Keratinocyte (primary cell): Measurements from ENCODE around the gene DDX5. TPM values are rescaled to one million over a fixed set of nuclear protein-coding genes. Genes with fewer than 3 reads are reported as not detected.

ENCODE experiments used
- DNase-seq: peaks from one replicate; pipeline ENCODE4 v3.0.0-alpha.2; 2011; ENCODE audit warnings: low read depth, missing footprints, low spot score
- FAIRE-seq: peaks from 2 replicates; lab custom pipeline; 2011; peaks lifted over from hg19 to GRCh38; lab: Jason Lieb, UNC
- H2AFZ ChIP-seq: 2 replicates; pipeline ENCODE4 v1.6.0; 2012; ENCODE audit warnings: low read length, control low read depth, inconsistent platforms; ENCODE audit not compliant: control insufficient read depth
- H3K27ac ChIP-seq: 2 replicates; pipeline ENCODE4 v1.5.1; 2011; ENCODE audit warnings: low read length; ENCODE audit not compliant: control insufficient read depth, insufficient read depth
- H3K27me3 ChIP-seq: 3 replicates; pipeline ENCODE4 v1.6.0; 2011; ENCODE audit warnings: low read length; ENCODE audit not compliant: control insufficient read depth, insufficient read depth; ENCODE audit errors: extremely low read depth
- H3K36me3 ChIP-seq, 2 experiments: 2 replicates in 1 of 2; 3 replicates in 1 of 2; pipeline ENCODE4 v1.5.1; 2011; ENCODE audit warnings: low read length in 2 of 2, mild to moderate bottlenecking in 1 of 2; ENCODE audit not compliant: control insufficient read depth in 2 of 2, insufficient read depth in 2 of 2; ENCODE audit errors: extremely low read depth in 1 of 2
- H3K4me1 ChIP-seq: 3 replicates; pipeline ENCODE4 v1.5.1; 2011; ENCODE audit warnings: low read length; ENCODE audit not compliant: control insufficient read depth, insufficient read depth; ENCODE audit errors: extremely low read depth
- H3K4me2 ChIP-seq: 3 replicates; pipeline ENCODE4 v1.6.0; 2011; ENCODE audit warnings: low read depth, low read length; ENCODE audit not compliant: control insufficient read depth, insufficient read depth; ENCODE audit errors: extremely low read depth
- H3K4me3 ChIP-seq, 3 experiments: fragments of 200-600 bp in 1 of 3; sonication (generic) in 1 of 3; 2 replicates in 2 of 3; 3 replicates in 1 of 3; pipeline ENCODE4 v1.5.1; 2011 to 2016; ENCODE audit warnings: low read length in 3 of 3, mild to moderate bottlenecking in 3 of 3, control low read depth in 2 of 3, inconsistent platforms in 1 of 3, low read depth in 1 of 3, mixed read lengths in 1 of 3, mixed run types in 1 of 3, moderate library complexity in 1 of 3; ENCODE audit not compliant: control insufficient read depth in 2 of 3, insufficient read depth in 2 of 3; ENCODE audit errors: extremely low read depth in 1 of 3
- H3K79me2 ChIP-seq: 2 replicates; pipeline ENCODE4 v1.6.0; 2012; ENCODE audit warnings: low read length; ENCODE audit not compliant: control insufficient read depth, insufficient read depth
- H3K9ac ChIP-seq: 3 replicates; pipeline ENCODE4 v1.6.0; 2011; ENCODE audit warnings: low read length; ENCODE audit not compliant: control insufficient read depth, insufficient read depth; ENCODE audit errors: extremely low read depth
- H3K9me1 ChIP-seq: 3 replicates; pipeline ENCODE4 v1.6.0; 2011; ENCODE audit warnings: low read length; ENCODE audit not compliant: control insufficient read depth, insufficient read depth; ENCODE audit errors: extremely low read depth
- H3K9me3 ChIP-seq: 2 replicates; pipeline ENCODE4 v1.5.1; 2012; ENCODE audit warnings: low read depth, low read length; ENCODE audit not compliant: control insufficient read depth
- H4K20me1 ChIP-seq: 3 replicates; pipeline ENCODE4 v1.6.0; 2011; ENCODE audit warnings: low read length; ENCODE audit not compliant: control insufficient read depth, insufficient read depth; ENCODE audit errors: extremely low read depth
- CTCF ChIP-seq, 3 experiments: IDR thresholded peaks in 1 of 3; conservative IDR thresholded peaks in 1 of 3; optimal IDR thresholded peaks in 1 of 3; 2 replicates in 2 of 3; 3 replicates in 1 of 3; pipeline versions ENCODE3 to v1.5.1; 2011; ENCODE audit warnings: low read length in 3 of 3, mild to moderate bottlenecking in 3 of 3, moderate library complexity in 2 of 3, control low read depth in 1 of 3, inconsistent platforms in 1 of 3; ENCODE audit not compliant: insufficient read depth in 2 of 3; ENCODE audit errors: extremely low read depth in 1 of 3
- EZH2 ChIP-seq: IDR thresholded peaks from one replicate; pipeline ENCODE4 v1.6.1; 2012; ENCODE audit warnings: inconsistent platforms, mild to moderate bottlenecking, low read length, moderate library complexity
- dilution Hi-C: fragments of 300-500 bp; cut with MboI; formaldehyde crosslinking; loops from one replicate; pipeline ENCODE4 v1.7.0; 2020; ENCODE audit warnings: low sequenced_read_pairs; ENCODE audit not compliant: extremely low pct_ligation_motif_present
- polyA plus RNA-seq, 5 experiments: library from polyadenylated mRNA; depleted of rRNA in 3 of 5; stranded (reverse) in 3 of 5; stranded (forward) in 1 of 5; unstranded in 1 of 5; fragments of >200 nt; gene quantifications; 1 replicate in 1 of 5; 2 replicates in 3 of 5; 3 replicates in 1 of 5; pipeline versions ENCODE4 v1.2.1 to v1.2.3, GENCODE V29; 2011 to 2012; ENCODE audit warnings: missing spikeins in 2 of 5, low read depth in 1 of 5, low replicate concordance in 1 of 5

The DDX5 gene
- polyA plus RNA-seq, 1 donor (not counting 4 experiments of a cell fraction or from before 2014, with no cell fraction given), result 793 TPM

- Histone ChIP-seq H3K4me1 (peaks cover 78% of the 10 kb centered on the region), H3K4me2 (peak overlapping the region; percentile 2)
These were observed 5.0 kb downstream of the DDX5 start for GRCh38 chr17:64500862-64501765.

GRCh38 chr17:64500487-64500859 lies 5.6 kb downstream of the DDX5 start:
- no peaks in the 10 kb centered on the region for H3K9me3 ChIP-seq
- no peak overlapping the region for H3K4me3 ChIP-seq

More at GRCh38 chr17:64500862-64501765, 5.0 kb downstream of the DDX5 start:
- peaks cover 17 to 55% of the 10 kb centered on the region in 2 experiments for H3K36me3 ChIP-seq
- peaks cover 69% of the 10 kb centered on the region for H3K79me2 ChIP-seq
- no peaks in the 10 kb centered on the region for H3K27me3 ChIP-seq
- H4K20me1 ChIP-seq, result peaks cover 43% of the 10 kb centered on the region
- peak overlapping the region; percentile 29 for H3K27ac ChIP-seq
- TF ChIP-seq EZH2, result no peak
- H3K9me1 ChIP-seq, result no peaks in the 10 kb centered on the region
- H3K9ac ChIP-seq, result peak overlapping the region; percentile 40
- H2AFZ ChIP-seq, result no peak overlapping the region
- FAIRE-seq (peak; percentile 20), DNase-seq (peak; percentile 57)
- no peak overlapping the region for H3K4me3 ChIP-seq
- dilution Hi-C loops, result no loop called here
- H3K9me3 ChIP-seq, result no peaks in the 10 kb centered on the region

More at GRCh38 chr17:64500487-64500859, 5.6 kb downstream of the DDX5 start:
- peaks cover 17 to 55% of the 10 kb centered on the region in 2 experiments for H3K36me3 ChIP-seq
- no peak overlapping the region for H3K4me2 ChIP-seq
- H3K9me1 ChIP-seq, result no peaks in the 10 kb centered on the region
- no peaks in the 10 kb centered on the region for H3K27me3 ChIP-seq
- H3K79me2 ChIP-seq, result peaks cover 69% of the 10 kb centered on the region
- no peak overlapping the region for H3K27ac ChIP-seq
- FAIRE-seq (no peak), DNase-seq (no peak)
- peaks cover 84% of the 10 kb centered on the region for H3K4me1 ChIP-seq
- peaks cover 40% of the 10 kb centered on the region for H4K20me1 ChIP-seq
- TF ChIP-seq EZH2, result no peak
- TF ChIP-seq CTCF (optimal IDR thresholded peaks at IDR 0.05 in 1 of 3, IDR thresholded peaks at IDR 0.05 in 1 of 3, conservative IDR thresholded peaks at IDR 0.05 in 1 of 3; ENCODE audit: extremely low read depth in 1 of 3, insufficient read depth in 2 of 3, low read length in 3 of 3), result no peak
- H2AFZ ChIP-seq, result no peak overlapping the region
- H3K9ac ChIP-seq, result no peak overlapping the region
- dilution Hi-C loops, result no loop called here
